Measurements from ENCODE around the gene CALU. TPM values are rescaled to one million over a fixed set of nuclear protein-coding genes. Genes with fewer than 3 reads are reported as not detected.

Gene CALU
- 10 to 100 TPM; 34.8 to 35.5 TPM for total RNA-seq

- Mint-ChIP-seq H3K4me1 (ENCODE audit: low read depth) (peaks cover 36% of the 10 kb centered on the region), H3K4me3 (peak within 1 kb of the TSS; percentile 91), H3K9me3 (ENCODE audit: insufficient read depth) (no peaks in the 10 kb centered on the region), H3K27ac (peak within 1 kb of the TSS; percentile 95), H3K27me3 (ENCODE audit: low read depth) (peaks cover 3% of the 10 kb centered on the region), H3K36me3 (ENCODE audit: low read depth) (peaks cover 20% of the 10 kb centered on the region)
- ChIA-PET CTCF (interaction anchor here (0.8 to 2.5 kb wide), 11 partner anchors 8 to 628 kb away, joined by 3 to 9 read pairs (median 5); no protein-coding TSS in a partner anchor), POLR2A (interaction anchor here (0.6 to 2.0 kb wide), 9 partner anchors 8 to 638 kb away, joined by 3 to 7 read pairs (median 3); partner anchors contain the start of genes ATP6V1F and TNPO3)
- peak; percentile 97 for ATAC-seq
- DNase-seq: peak; percentile 97
Measured at GRCh38 chr7:128739048-128739962, at the start of gene CALU. CALU (plus strand) TSS chr7:128739359; CDS start chr7:128748584, 9,225 bp downstream.

DNA sequence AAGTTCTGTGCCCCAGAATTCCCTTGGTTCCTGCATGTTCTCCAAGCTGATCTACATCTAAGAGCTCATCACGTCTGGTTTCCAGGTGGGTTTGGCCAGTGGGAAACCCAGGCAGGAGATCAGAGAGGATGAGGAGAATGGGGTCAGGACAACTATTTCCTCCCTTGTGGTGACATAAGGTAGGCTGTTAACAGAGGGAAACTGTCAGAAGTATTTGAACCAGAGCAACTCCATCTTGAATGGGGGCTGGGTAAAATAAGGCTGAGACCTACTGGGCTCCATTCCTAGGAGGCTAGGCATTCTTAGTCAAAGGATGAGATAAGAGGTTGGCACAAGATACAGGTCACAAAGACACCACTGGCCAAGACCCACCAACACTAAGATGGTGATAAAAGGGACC is 47.9 kb upstream of the CALU start:
- ChIA-PET POLR2A (interaction anchor here (0.7 kb wide), 1 partner anchor 49 kb away, joined by 3 read pairs; no protein-coding TSS in a partner anchor), CTCF (no interaction called here)
- H3K9me3 Mint-ChIP-seq (ENCODE audit: insufficient read depth): no peaks in the 10 kb centered on the region
- H3K36me3 Mint-ChIP-seq (ENCODE audit: low read depth): no peaks in the 10 kb centered on the region
- DNase-seq (no peak), ATAC-seq (no peak)
- no peaks in the 10 kb centered on the region for H3K4me1 Mint-ChIP-seq (ENCODE audit: low read depth)
- H3K4me3 Mint-ChIP-seq: no peak overlapping the region
- no peak overlapping the region for H3K27ac Mint-ChIP-seq
- peaks cover 16% of the 10 kb centered on the region for H3K27me3 Mint-ChIP-seq (ENCODE audit: low read depth)

- ATAC-seq (no peak), DNase-seq (no peak)
- no peaks in the 10 kb centered on the region for H3K36me3 Mint-ChIP-seq (ENCODE audit: low read depth)
- no peak overlapping the region for H3K27ac Mint-ChIP-seq
- no peak overlapping the region for H3K4me3 Mint-ChIP-seq
- ChIA-PET CTCF (interaction anchor here (0.9 kb wide), 1 partner anchor 20 kb away, joined by 3 read pairs; no protein-coding TSS in a partner anchor), POLR2A (no interaction called here)
- H3K4me1 Mint-ChIP-seq (ENCODE audit: low read depth): peaks cover 8% of the 10 kb centered on the region
- no peaks in the 10 kb centered on the region for H3K9me3 Mint-ChIP-seq (ENCODE audit: insufficient read depth)
- peaks cover 31% of the 10 kb centered on the region for H3K27me3 Mint-ChIP-seq (ENCODE audit: low read depth)
Measured at GRCh38 chr7:128692623-128693270, 46.4 kb upstream of the CALU start.

GRCh38 chr7:128693373-128694015 is 45.7 kb upstream of the CALU start:
- Mint-ChIP-seq H3K27ac (no peak overlapping the region), H3K4me1 (ENCODE audit: low read depth) (peaks cover 12% of the 10 kb centered on the region), H3K27me3 (ENCODE audit: low read depth) (peaks cover 38% of the 10 kb centered on the region), H3K36me3 (ENCODE audit: low read depth) (no peaks in the 10 kb centered on the region), H3K4me3 (no peak overlapping the region), H3K9me3 (ENCODE audit: insufficient read depth) (no peaks in the 10 kb centered on the region)
- ChIA-PET CTCF (no interaction called here), POLR2A (interaction anchor here (0.6 kb wide), 1 partner anchor 22 kb away, joined by 3 read pairs; no protein-coding TSS in a partner anchor)
- no peak for ATAC-seq
- DNase-seq: no peak

DNA sequence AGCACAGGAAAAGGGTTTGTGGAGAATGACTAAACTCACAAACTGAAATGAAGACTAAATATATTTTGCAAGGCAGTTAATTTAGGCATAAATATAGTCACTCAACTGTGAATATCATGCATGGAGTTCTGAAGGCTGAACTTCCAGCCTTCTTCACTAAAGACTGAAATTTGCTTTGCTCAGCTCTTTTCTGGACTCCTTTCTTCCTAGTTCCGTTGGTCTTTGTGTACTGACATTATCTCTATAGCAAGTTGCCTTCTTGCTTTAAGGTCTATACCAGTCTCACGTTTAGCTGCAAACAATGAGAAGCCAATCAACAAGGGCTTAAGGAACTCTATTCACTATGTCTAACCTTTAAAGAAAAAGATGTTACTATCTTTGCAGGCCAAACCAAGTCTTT is 44.4 kb upstream of the CALU start:
- H3K27ac Mint-ChIP-seq: no peak overlapping the region
- no peak overlapping the region for H3K4me3 Mint-ChIP-seq
- no peaks in the 10 kb centered on the region for H3K9me3 Mint-ChIP-seq (ENCODE audit: insufficient read depth)
- H3K36me3 Mint-ChIP-seq (ENCODE audit: low read depth): no peaks in the 10 kb centered on the region
- peaks cover 12% of the 10 kb centered on the region for H3K4me1 Mint-ChIP-seq (ENCODE audit: low read depth)
- ChIA-PET CTCF (no interaction called here), POLR2A (no interaction called here)
- ATAC-seq (no peak), DNase-seq (no peak)
- H3K27me3 Mint-ChIP-seq (ENCODE audit: low read depth): peaks cover 48% of the 10 kb centered on the region

DNA sequence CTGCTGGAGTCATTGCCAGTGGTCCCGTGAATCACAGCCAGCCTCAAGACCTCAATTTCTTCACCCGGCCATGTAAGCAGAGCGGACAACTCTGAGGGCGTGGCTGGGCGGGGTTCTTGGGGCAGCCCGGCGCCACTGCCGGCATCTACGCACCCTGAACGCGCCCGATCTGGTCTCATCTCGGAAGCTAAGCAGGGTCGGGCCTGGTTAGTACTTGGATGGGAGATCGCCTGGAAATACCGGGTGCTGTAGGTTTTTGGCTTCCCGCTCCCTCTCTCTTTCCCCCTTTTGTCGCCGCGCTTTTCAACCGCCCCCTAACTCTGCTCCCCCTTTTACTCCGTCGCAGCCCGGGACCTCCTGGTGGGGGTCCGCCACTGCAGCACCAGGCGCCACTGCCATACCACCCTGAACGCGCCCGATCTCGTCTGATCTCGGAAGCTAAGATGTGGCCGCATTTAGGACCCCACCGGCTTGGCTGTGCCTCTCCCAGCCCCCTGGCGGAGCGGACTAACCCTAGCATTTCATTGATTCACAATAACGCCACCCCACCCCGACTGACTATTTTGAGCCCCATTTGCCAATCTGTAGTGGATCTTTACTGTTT is 41.8 kb upstream of the CALU start:
- peak; percentile 90 for ATAC-seq
- CTCF ChIA-PET: interaction anchor here (1.4 to 1.7 kb wide), 2 partner anchors 11 to 43 kb away, joined by 3 to 4 read pairs; no protein-coding TSS in a partner anchor
- POLR2A ChIA-PET: interaction anchor here (0.9 kb wide), 1 partner anchor 120 kb away, joined by 3 read pairs; no protein-coding TSS in a partner anchor
- Mint-ChIP-seq H3K27ac (peak overlapping the region; percentile 71), H3K9me3 (ENCODE audit: insufficient read depth) (no peaks in the 10 kb centered on the region), H3K27me3 (ENCODE audit: low read depth) (peaks cover 57% of the 10 kb centered on the region), H3K4me3 (peak overlapping the region; percentile 80), H3K4me1 (ENCODE audit: low read depth) (peaks cover 12% of the 10 kb centered on the region), H3K36me3 (ENCODE audit: low read depth) (no peaks in the 10 kb centered on the region)
- peak; percentile 74 for DNase-seq

DNA sequence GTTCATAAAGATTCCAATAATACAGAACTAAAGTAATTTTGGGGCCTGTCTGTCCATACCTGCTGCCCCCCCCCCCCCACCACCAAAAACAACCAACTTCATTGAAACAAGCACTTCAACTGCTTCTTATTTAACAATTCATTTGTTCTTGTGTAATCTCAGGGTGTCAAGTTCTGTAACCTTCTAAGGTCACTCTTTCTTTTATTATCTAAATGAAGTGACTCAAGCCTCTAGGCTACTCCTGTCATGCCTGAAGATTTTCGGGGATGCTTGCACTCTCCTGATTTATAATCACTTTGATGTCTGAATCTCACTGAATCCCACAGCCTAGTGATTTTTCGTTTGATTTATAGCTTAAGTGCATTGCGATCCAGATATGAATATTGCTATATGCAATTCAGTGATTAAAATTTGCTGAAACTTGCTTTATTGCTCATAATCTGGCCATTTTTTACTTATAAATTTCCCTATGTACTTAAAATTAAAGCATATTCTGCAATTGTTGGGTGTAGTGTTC is 39.9 kb upstream of the CALU start:
- no peaks in the 10 kb centered on the region for H3K9me3 Mint-ChIP-seq (ENCODE audit: insufficient read depth)
- ATAC-seq (no peak), DNase-seq (no peak)
- H3K27me3 Mint-ChIP-seq (ENCODE audit: low read depth): peaks cover 59% of the 10 kb centered on the region
- H3K27ac Mint-ChIP-seq: no peak overlapping the region
- H3K4me1 Mint-ChIP-seq (ENCODE audit: low read depth): peaks cover 12% of the 10 kb centered on the region
- ChIA-PET POLR2A (no interaction called here), CTCF (interaction anchor here (1.2 to 1.8 kb wide), 3 partner anchors 12 to 392 kb away, joined by 3 to 5 read pairs (median 4); no protein-coding TSS in a partner anchor)
- no peaks in the 10 kb centered on the region for H3K36me3 Mint-ChIP-seq (ENCODE audit: low read depth)
- no peak overlapping the region for H3K4me3 Mint-ChIP-seq

GRCh38 chr7:128699895-128700294 is 39.3 kb upstream of the CALU start:
- POLR2A ChIA-PET: no interaction called here
- no peaks in the 10 kb centered on the region for H3K9me3 Mint-ChIP-seq (ENCODE audit: insufficient read depth)
- CTCF ChIA-PET: interaction anchor here (1.2 to 1.8 kb wide), 3 partner anchors 11 to 392 kb away, joined by 3 to 5 read pairs (median 4); no protein-coding TSS in a partner anchor
- ATAC-seq (no peak), DNase-seq (no peak)
- no peak overlapping the region for H3K4me3 Mint-ChIP-seq
- H3K4me1 Mint-ChIP-seq (ENCODE audit: low read depth): peaks cover 12% of the 10 kb centered on the region
- H3K36me3 Mint-ChIP-seq (ENCODE audit: low read depth): no peaks in the 10 kb centered on the region
- no peak overlapping the region for H3K27ac Mint-ChIP-seq
- peaks cover 57% of the 10 kb centered on the region for H3K27me3 Mint-ChIP-seq (ENCODE audit: low read depth)

DNA sequence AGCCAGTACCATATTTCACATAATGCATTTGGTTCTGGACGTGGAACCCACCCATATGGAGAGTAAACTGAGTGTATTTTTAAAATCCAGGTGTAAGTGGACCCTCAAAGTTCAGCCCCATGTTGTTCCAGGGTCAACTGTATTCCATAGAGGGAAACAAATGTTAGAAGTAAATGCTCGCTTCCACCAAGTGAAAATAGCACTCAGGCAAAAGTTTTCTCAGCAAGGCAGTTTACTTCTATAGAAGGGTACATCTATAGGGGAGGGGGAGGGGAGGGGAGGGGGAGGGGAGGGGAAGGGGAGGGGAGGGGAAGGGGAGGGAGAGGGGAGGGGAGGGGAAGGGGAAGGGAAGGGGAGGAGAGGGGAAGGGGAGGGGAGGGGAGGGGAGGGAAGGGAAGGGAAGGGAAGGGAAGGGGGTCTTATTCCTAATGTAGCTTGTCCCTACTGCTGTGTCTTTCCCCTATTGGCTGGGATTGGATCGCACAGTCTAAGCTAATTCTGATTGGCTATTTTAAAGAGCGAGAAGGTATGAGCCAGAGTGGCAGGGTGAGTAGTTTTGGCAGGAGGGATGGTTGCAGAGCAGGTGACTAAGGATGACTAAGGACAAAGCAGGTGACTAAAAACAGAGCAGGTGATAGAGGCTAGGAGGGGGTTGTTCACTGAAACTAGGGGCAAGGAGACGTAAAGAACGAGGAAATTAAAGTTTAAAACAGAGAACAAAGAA is 37.9 kb upstream of the CALU start:
- Mint-ChIP-seq H3K9me3 (ENCODE audit: insufficient read depth) (no peaks in the 10 kb centered on the region), H3K27me3 (ENCODE audit: low read depth) (peaks cover 57% of the 10 kb centered on the region)

DNA sequence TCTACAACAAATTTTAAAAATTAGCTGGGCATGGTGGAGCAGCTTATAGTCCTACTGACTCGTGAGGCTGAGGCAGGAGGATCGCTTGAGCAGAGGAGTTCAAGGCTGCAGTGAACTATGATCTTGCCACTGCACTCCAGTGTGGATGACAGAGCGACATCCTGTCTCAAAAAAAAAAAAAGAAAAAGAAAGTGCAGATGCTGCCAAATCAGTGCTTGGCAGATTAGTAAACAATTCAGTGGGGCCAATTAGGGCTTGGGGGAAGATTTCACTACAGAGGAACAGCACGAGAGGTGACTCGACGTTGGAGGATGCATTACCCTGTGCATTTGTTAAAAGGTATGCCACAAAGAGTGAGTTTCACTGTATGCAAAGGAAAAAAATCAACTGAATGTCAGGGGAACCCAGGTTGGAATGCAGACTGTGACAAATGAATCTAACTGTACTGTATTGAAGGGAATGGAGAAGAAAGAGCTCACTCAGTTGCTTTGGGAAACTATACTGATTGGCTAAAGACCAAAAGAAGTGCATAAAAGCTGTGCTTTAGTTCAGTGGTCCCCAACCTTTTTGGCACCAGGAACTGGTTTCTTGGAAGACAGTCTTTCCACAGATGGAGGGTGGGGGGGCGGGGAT is 35.4 kb upstream of the CALU start:
- ATAC-seq: no peak
- H3K27me3 Mint-ChIP-seq (ENCODE audit: low read depth): peaks cover 34% of the 10 kb centered on the region
- no peaks in the 10 kb centered on the region for H3K36me3 Mint-ChIP-seq (ENCODE audit: low read depth)
- H3K27ac Mint-ChIP-seq: no peak overlapping the region
- no peak overlapping the region for H3K4me3 Mint-ChIP-seq
- H3K4me1 Mint-ChIP-seq (ENCODE audit: low read depth): no peaks in the 10 kb centered on the region
- H3K9me3 Mint-ChIP-seq (ENCODE audit: insufficient read depth): no peaks in the 10 kb centered on the region
- ChIA-PET CTCF (no interaction called here), POLR2A (no interaction called here)
- DNase-seq: no peak

More for the DNA sequence above, 37.9 kb upstream of the CALU start:
- H3K4me3 Mint-ChIP-seq: no peak overlapping the region
- peaks cover 12% of the 10 kb centered on the region for H3K4me1 Mint-ChIP-seq (ENCODE audit: low read depth)
- DNase-seq: no peak
- CTCF ChIA-PET: interaction anchor here (1.8 kb wide), 1 partner anchor 10 kb away, joined by 5 read pairs; no protein-coding TSS in a partner anchor
- no peak overlapping the region for H3K27ac Mint-ChIP-seq
- H3K36me3 Mint-ChIP-seq (ENCODE audit: low read depth): no peaks in the 10 kb centered on the region
- POLR2A ChIA-PET: no interaction called here
- ATAC-seq: no peak
